ENCODE results near the gene BCLAF1.

- TF ChIP-seq CTCF (optimal IDR thresholded peaks at IDR 0.05 in 1 of 3, IDR thresholded peaks at IDR 0.05 in 1 of 3, conservative IDR thresholded peaks at IDR 0.05 in 1 of 3; ENCODE audit: extremely low read depth in 1 of 3, insufficient read depth in 2 of 3, low read length in 3 of 3) (no peak), EZH2 (IDR thresholded peaks at IDR 0.05; ENCODE audit: low read length) (no peak)
Measured at GRCh38 chr6:136210398-136211165, 79.1 kb downstream of the BCLAF1 start.

Measured in keratinocyte (primary cell).